ENCODE results near the gene RCOR1.
"Not testable (repeated sequence)": the region's sequence is repeated elsewhere in the genome, so short reads cannot be mapped to it uniquely, and the experiment has no call there.

RCOR1 gene

DNA sequence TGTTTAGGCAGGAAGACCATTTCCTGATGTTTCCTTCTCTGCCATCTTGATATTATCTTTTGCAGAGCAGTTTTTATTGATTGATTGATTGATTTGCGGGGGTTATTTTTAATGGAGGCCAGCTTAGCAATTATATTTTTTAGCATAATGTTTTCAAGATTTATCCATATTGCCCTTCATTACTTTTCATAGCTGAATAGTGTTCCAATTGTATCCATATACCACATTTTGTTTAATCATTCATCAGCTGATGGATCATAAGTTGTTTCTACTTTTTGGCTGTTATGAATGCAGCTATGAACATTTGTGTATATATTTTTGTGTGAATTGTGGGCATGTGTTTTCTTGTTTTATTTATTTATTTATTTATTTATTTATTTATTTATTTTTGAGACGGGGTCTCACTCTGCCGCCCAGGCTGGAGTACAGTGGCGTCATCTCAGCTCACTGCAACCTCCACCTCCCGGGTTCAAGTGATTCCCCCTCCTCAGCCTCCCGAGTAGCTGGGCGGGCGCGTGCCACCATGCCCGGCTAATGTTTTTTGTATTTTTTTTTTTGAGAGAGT is 20.9 kb upstream of the RCOR1 start:
- no peak for DNase-seq

- DNase-seq = not testable (repeated sequence)
Measured at GRCh38 chr14:102573161-102573560, 19.3 kb upstream of the RCOR1 start.

GRCh38 chr14:102573591-102574046 is 18.8 kb upstream of the RCOR1 start:
- no peak for DNase-seq

DNA sequence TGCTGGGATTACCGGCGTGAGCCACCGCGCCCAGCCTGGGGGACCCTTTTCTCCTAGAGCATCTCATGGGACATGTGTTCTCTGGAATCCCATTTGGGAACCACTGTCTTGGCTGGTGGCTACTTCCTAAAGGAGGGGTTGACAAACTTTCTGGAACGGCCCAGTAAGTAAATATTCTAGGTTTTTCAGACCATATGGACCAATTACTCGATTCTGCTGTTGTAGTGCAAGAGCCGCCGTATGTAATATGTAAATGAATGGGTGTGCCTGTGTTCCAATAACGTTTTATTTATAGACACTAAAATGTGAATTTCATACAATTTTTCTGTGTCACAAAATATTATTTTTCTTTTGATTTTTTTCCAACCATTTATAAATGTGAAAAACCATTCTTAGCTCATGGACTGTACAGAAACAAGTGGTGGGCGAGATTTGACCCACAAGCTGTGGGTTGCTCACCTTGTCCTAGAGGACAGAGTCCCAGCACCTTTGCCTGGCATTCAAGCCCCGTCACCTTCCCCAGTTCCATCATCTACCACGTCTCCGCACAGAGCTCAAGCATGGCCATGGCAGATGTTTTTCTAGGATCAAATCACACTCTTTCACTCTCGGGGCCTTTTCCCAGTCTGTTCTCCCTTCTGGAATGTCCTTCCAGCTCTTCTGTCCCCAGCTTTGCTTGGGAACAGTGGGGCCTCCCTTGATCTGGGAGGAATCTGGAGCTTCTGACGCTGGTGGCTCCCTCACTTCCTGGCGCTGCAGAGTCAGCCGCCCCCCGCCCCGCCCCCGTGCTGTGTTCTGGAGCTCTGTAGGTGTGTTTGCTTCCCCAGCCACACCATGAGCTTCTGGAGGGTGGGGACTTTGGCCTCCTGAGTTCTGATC is 17.9 kb upstream of the RCOR1 start:
- no peak for DNase-seq

- no peak for DNase-seq
Measured at GRCh38 chr14:102575160-102575845, 17.1 kb upstream of the RCOR1 start.

DNA sequence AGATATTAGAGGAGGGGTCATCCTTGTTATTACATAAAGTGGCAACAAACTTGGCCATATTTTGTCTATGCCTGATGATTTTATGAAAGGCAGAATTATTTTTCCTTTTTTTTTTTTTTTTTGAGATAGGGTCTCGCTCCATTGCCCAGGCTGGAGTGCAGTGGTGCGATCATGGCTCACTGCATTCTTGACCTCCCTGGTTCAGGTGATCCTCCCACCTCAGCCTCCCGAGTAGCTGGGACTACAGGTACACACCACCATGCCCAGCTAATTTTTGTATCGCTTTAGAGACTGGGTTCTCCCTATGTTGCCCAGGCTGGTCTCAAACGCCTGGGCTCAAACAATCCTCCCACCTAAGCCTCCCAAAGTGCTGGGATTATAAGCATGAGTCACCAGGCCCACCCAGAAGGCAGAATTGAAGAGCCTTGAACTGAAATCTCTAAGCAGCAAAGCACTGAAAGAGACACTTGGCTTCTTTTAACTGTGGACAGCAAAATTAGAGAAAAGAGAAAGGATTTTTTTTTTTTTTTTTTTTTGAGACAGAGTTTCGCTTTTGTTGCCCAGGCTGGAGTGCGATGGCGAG is 16.5 kb upstream of the RCOR1 start:
- not testable (repeated sequence) for DNase-seq

GRCh38 chr14:102578821-102579220 is 13.6 kb upstream of the RCOR1 start:
- DNase-seq = no peak

DNA sequence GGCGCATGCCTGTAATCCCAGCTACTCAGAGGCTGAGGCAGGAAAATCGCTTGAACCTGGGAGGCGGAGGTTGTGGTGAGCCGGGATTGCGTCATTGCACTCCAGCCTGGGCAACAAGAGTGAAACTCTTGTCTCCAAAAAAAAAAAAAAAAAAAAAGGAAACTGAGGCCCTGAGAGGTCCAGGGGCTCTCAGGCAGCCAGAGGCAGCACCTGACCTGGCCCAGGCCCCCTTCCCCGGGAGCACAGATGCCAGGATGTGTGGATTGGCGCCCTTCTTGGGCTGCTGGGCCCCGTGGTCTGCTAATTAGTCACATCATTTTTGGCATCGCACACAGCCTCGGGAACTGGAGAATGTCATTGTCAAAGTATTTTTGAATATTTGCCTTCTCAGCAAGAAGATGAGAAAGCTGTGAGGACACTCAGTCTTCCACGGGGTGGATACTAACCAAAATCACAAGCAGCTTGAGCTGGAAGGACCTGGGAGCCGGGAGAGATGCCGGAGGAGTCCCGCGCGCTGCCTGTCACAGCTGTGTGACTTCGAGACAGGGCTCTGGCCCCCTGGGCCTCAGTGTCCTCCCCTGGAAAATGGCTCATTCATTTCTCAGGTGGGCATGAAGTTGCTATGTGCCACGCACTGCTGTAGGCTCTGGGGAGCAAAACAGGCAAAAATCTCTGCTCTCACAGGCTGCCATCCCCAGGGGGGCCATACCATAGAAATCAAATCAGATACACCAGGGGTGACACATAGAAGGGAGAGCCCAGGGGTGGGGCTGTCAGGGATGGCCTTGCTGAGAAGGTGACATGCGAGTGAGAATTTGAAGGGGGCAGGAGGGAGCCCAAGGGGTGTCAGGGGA is 12.5 kb upstream of the RCOR1 start:
- no peak for DNase-seq

- DNase-seq = no peak
Measured at GRCh38 chr14:102580550-102581110, 11.8 kb upstream of the RCOR1 start.

- DNase-seq = no peak
Measured at GRCh38 chr14:102581193-102581592, 11.3 kb upstream of the RCOR1 start.

DNA sequence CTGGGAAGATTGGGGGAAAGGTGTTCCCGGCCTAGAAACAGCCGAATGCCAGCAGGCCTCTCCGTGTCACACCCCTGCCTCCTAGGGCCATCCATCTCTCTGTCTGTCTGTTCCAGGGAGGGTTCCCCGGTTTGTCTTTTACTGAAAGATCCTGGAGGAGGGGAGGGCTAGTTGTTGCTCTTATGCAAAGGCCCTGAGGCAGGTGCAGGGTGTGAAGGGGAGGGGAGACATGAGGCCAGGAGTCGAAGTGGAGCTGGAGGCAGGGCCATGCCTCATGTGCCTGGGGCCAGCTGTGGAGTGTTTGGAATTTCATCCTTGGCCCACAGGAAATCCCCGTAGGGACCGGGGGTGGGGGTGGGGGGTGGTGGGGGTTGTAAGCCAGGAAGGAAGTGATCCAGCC is 8.7 kb upstream of the RCOR1 start:
- DNase-seq = no peak

- DNase-seq = no peak
Measured at GRCh38 chr14:102584871-102585869, 7.3 kb upstream of the RCOR1 start.

DNA sequence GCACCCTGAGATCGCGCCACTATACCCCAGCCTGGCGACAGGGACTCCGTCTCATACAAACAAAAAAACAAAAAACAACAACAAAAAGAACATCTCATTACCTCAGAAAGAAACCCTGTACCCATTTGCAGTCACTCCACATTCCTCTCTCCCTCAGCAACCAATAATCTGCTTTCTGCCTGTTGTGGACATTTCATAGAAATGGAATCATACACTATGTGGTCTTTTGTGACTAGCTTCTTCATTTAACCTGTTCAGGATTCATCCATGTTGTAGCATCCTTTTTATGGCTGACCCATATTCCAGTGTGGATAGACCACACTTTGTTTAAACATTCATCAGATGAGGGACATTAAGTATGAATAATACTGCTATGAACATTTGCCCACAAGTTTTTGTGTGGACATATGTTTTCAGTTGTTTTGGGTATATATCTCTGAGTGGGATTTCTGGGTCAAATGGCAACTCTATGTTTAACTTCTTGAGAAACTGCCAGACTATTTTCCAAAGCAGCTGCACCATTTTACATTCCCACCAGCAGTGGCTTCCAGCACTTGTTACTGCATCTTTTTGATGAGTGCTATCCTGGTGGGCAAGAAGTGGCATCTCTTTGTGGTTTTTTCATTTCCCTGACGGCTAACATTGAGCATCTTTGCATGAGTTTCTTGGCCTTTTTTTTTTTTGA is 5.9 kb upstream of the RCOR1 start:
- DNase-seq = no peak

DNA sequence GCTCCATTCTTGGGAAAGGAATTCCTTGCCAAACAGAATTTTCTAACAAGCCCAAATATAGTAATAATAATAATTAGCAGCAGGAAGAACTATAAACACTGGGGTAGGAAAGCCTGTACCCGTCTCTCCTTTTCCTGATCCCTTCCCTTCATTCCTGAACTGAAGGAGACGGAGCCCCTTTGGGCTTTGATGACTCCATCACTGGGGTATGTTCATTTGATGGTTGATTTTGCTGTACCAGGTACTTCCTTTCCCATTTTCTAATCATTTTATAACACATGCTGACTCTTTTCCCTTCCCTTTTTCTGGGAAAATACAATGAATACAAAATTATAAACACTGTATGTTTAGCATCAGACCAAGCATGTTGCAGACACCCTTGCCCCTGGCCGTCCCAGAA is 3.6 kb upstream of the RCOR1 start:
- DNase-seq = no peak

GRCh38 chr14:102589761-102590290 is 2.6 kb upstream of the RCOR1 start:
- no peak for DNase-seq

DNA sequence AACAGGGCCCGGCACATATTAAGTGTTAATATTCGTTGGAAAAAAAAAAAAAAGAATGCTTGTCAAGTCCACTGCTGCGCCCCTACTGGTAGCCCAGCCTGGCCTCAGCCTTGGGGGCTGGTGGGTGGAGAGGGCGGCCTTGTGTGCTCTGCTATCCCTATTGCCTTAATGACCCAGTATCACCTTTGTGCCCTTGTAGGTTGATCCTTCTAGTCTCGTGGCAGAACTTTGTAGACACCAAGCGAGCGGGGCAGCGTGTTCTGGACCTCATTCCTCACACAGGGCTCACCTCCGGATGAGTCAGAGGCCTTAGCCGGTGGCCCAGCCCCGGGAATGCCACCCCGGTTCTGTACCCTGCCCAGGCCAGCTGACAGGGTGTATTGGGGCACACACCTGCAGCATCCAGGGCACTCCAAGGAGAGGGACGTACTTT is 1.8 kb upstream of the RCOR1 start:
- DNase-seq = no peak

GRCh38 chr14:102591372-102591943 is 991 bp upstream of the RCOR1 start:
- no peak for DNase-seq

GRCh38 chr14:102592763-102593060 is 263 bp downstream of the RCOR1 start:
- no peak for DNase-seq

DNA sequence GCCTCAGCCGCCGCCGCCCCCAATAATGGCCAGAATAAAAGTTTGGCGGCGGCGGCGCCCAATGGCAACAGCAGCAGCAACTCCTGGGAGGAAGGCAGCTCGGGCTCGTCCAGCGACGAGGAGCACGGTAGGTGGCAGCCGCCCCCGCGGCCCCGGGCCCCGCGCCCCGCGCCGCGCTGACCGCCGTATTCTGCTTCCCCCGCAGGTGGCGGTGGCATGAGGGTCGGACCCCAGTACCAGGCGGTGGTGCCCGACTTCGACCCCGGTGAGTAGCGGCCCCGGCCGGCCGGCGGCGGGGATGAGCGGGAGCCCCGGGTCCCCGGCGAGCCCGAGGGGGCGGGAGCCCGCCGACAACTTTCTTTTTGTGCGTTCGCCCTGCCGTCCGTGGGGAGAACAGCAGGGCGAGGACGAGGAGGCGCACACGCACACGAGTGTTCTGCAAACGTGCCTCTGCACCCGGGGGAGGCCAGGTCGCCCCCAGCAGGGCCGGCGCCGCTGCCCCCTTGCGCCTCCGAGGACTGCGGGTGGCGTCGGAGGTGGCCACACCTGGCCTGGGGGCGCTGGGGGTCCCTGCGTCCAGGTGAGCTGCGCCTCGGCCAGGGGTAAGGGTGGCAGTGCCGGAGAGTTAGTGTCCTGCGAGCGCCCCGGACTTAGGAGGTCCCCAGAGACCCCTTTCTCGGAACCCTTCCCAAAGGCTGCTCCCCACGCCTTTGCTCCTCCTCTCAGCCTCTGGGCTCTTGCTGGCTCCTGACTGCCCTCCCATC is 794 bp downstream of the RCOR1 start:
- DNase-seq = peak; percentile 51 to 54
